ENCODE data around the gene DCLRE1A.
"Not testable (repeated sequence)": the region's sequence is repeated elsewhere in the genome, so short reads cannot be mapped to it uniquely, and the experiment has no call there.

The DCLRE1A gene

GRCh38 chr10:113823389-113823788 is 30.5 kb downstream of the DCLRE1A start:
- no peaks in the 10 kb centered on the region for H3K36me3 ChIP-seq
- no peak overlapping the region for H3K4me3 ChIP-seq (ENCODE audit: low read depth in 1 of 2, low read length in 1 of 2)
- no peaks in the 10 kb centered on the region for H3K4me1 ChIP-seq (ENCODE audit: control insufficient read depth in 1 of 2, insufficient read depth in 1 of 2, low read depth in 1 of 2, low read length in 1 of 2)
- H3K27ac ChIP-seq, result no peak overlapping the region
- no peaks in the 10 kb centered on the region for H3K9me3 ChIP-seq
- H3K27me3 ChIP-seq, result no peaks in the 10 kb centered on the region
- no peak for TF ChIP-seq CTCF (IDR thresholded peaks at IDR 0.05)

- Histone ChIP-seq H3K9me3 (no peaks in the 10 kb centered on the region), H3K27me3 (no peaks in the 10 kb centered on the region), H3K27ac (no peak overlapping the region), H3K36me3 (no peaks in the 10 kb centered on the region), H3K4me3 (ENCODE audit: low read depth in 1 of 2, low read length in 1 of 2) (no peak overlapping the region), H3K4me1 (ENCODE audit: control insufficient read depth in 1 of 2, insufficient read depth in 1 of 2, low read depth in 1 of 2, low read length in 1 of 2) (no peaks in the 10 kb centered on the region)
- no peak for TF ChIP-seq CTCF (IDR thresholded peaks at IDR 0.05)
Measured at GRCh38 chr10:113822174-113822573, 31.7 kb downstream of the DCLRE1A start.

- H3K27ac ChIP-seq; H3K9me3 ChIP-seq; H3K4me1 ChIP-seq (ENCODE audit: control insufficient read depth in 1 of 2, insufficient read depth in 1 of 2, low read depth in 1 of 2, low read length in 1 of 2); H3K27me3 ChIP-seq; H3K4me3 ChIP-seq (ENCODE audit: low read depth in 1 of 2, low read length in 1 of 2); H3K36me3 ChIP-seq: not testable (repeated sequence)
Measured at GRCh38 chr10:113821306-113821705, 32.6 kb downstream of the DCLRE1A start.

GRCh38 chr10:113820507-113820906 is 33.4 kb downstream of the DCLRE1A start:
- Histone ChIP-seq H3K9me3 (no peaks in the 10 kb centered on the region), H3K4me1 (ENCODE audit: control insufficient read depth in 1 of 2, insufficient read depth in 1 of 2, low read depth in 1 of 2, low read length in 1 of 2) (no peaks in the 10 kb centered on the region)

GRCh38 chr10:113819989-113820388 is 33.9 kb downstream of the DCLRE1A start:
- Histone ChIP-seq H3K27ac (no peak overlapping the region), H3K27me3 (no peaks in the 10 kb centered on the region), H3K9me3 (no peaks in the 10 kb centered on the region), H3K4me1 (ENCODE audit: control insufficient read depth in 1 of 2, insufficient read depth in 1 of 2, low read depth in 1 of 2, low read length in 1 of 2) (no peaks in the 10 kb centered on the region), H3K4me3 (ENCODE audit: low read depth in 1 of 2, low read length in 1 of 2) (no peak overlapping the region), H3K36me3 (no peaks in the 10 kb centered on the region)
- TF ChIP-seq CTCF (IDR thresholded peaks at IDR 0.05), result no peak

More at GRCh38 chr10:113820507-113820906, 33.4 kb downstream of the DCLRE1A start:
- Histone ChIP-seq H3K36me3 (no peaks in the 10 kb centered on the region), H3K27me3 (no peaks in the 10 kb centered on the region), H3K4me3 (ENCODE audit: low read depth in 1 of 2, low read length in 1 of 2) (no peak overlapping the region), H3K27ac (no peak overlapping the region)
- no peak for TF ChIP-seq CTCF (IDR thresholded peaks at IDR 0.05)

GRCh38 chr10:113814700-113815099 is 39.2 kb downstream of the DCLRE1A start:
- not testable (repeated sequence) for H3K27me3 ChIP-seq; H3K9me3 ChIP-seq; H3K4me1 ChIP-seq (ENCODE audit: control insufficient read depth in 1 of 2, insufficient read depth in 1 of 2, low read depth in 1 of 2, low read length in 1 of 2); H3K4me3 ChIP-seq (ENCODE audit: low read depth in 1 of 2, low read length in 1 of 2); H3K36me3 ChIP-seq; H3K27ac ChIP-seq

GRCh38 chr10:113808168-113808567 is 45.7 kb downstream of the DCLRE1A start:
- Histone ChIP-seq H3K36me3 (no peaks in the 10 kb centered on the region), H3K4me1 (ENCODE audit: control insufficient read depth in 1 of 2, insufficient read depth in 1 of 2, low read depth in 1 of 2, low read length in 1 of 2) (no peaks in the 10 kb centered on the region), H3K27ac (no peak overlapping the region), H3K4me3 (ENCODE audit: low read depth in 1 of 2, low read length in 1 of 2) (no peak overlapping the region), H3K9me3 (no peaks in the 10 kb centered on the region), H3K27me3 (no peaks in the 10 kb centered on the region)
- TF ChIP-seq CTCF (IDR thresholded peaks at IDR 0.05), result no peak

All from neutrophil (primary cell).